ENCODE measurements around the gene ARID3B.

DNA sequence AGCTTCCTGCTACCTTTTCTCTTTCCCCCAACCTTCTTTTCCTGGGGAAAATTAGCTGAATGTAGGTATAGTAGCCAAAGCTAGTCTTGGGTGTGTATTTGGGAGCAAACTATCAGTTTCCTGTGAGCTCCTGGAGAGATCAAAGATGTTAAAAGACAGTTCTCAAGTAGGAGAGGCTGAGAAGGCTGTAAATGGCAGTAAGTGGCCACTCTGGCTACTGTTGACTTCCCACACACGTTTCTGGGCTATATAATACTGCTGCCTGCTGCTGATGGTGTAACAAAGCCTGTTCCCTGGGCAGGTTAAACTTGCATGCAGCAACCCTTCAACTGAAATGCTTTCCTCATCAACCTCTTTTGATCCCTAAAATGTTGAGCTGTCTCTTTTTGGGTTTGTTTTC lies 27.6 kb downstream of the ARID3B start:
- TF ChIP-seq, protein P1, sequence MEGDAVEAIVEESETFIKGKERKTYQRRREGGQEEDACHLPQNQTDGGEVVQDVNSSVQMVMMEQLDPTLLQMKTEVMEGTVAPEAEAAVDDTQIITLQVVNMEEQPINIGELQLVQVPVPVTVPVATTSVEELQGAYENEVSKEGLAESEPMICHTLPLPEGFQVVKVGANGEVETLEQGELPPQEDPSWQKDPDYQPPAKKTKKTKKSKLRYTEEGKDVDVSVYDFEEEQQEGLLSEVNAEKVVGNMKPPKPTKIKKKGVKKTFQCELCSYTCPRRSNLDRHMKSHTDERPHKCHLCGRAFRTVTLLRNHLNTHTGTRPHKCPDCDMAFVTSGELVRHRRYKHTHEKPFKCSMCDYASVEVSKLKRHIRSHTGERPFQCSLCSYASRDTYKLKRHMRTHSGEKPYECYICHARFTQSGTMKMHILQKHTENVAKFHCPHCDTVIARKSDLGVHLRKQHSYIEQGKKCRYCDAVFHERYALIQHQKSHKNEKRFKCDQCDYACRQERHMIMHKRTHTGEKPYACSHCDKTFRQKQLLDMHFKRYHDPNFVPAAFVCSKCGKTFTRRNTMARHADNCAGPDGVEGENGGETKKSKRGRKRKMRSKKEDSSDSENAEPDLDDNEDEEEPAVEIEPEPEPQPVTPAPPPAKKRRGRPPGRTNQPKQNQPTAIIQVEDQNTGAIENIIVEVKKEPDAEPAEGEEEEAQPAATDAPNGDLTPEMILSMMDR (conservative IDR thresholded peaks at IDR 0.05; ENCODE audit: low read depth, low read length), result no peak
- TF ChIP-seq EZH2 (IDR thresholded peaks at IDR 0.05; ENCODE audit: low read length, unreplicated experiment) (no peak), EZH2phosphoT487 (IDR thresholded peaks at IDR 0.05; ENCODE audit: borderline replicate concordance, low read length) (no peak)
